NCI-H748 (cell line): ENCODE measurements around the gene DLGAP1.
"Not testable (repeated sequence)": the region's sequence is repeated elsewhere in the genome, so short reads cannot be mapped to it uniquely, and the experiment has no call there.

Experiments used
- DNase-seq: peaks from one replicate; lab custom pipeline; 2025; ENCODE audit not compliant: unreplicated experiment; lab: John Stamatoyannopoulos, UW

Gene DLGAP1

DNA sequence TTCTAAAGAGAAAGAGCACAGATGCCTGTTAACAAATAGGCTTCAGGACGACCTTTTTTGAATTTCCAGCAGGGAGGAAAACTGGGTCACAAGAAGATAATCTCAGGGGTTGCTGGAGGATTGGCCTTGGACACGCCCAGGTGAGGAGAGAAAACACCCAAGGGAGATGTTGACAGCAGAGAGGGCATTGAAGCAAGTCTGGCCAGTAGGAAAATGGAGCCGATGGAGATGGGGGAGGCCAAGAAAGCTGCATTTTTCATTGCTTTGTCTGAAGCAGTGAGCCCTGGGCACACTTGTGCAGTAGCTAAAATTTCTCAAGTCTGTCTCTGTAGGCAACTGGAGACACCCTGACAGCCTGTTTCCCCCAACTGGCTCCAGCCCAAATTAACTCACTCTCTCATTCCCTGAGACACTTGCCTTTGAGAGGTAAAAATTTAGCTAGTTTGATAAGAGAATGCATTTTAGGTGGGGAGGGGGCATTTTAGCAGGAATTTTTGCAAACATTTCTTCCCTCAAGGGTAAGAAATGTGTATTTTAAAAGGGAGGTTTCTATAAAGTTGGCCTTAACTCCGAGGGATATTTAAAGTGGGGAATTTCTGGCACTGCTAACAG lies 839.6 kb downstream of the DLGAP1 start:
- DNase-seq = no peak

GRCh38 chr18:3612315-3612714 lies 842.8 kb downstream of the DLGAP1 start:
- DNase-seq = peak; percentile 33

DNA sequence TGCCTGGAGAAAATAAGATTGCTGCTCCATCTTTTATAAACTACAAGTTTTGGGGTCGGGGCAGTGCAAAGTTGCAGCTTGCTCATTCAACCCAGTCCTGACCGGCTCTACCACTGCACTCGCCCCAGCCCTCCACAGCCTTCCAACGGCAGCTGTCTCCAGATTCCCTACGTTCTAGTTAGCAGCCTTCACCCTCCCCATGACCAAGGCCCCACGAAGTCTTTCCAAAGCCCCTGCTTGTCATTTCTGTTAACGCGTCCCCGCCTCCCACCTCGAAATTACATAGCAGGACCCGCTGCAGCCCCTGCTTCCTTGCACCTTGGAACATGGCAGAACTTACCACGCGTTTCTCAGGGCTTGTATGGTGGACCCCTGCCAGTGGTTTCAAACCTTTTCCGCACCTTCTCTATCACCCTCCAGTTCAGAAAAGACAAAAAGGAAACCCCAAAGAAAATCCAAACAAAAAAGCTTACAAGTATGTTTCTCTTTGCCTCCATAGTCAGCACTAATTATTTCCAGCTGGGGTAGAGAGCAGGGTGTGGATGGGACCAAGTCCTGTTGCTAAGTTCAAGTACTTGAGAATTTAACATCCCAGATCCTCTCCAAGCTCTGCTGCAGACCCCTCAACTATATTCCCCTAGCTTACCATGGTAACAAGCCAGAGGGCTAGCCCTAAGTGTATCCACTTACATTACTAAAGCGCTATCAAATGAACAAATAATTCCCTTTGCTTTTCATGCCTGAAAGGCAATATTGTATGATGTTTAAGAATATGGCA lies 843.6 kb downstream of the DLGAP1 start:
- DNase-seq = peak; percentile 26

DNA sequence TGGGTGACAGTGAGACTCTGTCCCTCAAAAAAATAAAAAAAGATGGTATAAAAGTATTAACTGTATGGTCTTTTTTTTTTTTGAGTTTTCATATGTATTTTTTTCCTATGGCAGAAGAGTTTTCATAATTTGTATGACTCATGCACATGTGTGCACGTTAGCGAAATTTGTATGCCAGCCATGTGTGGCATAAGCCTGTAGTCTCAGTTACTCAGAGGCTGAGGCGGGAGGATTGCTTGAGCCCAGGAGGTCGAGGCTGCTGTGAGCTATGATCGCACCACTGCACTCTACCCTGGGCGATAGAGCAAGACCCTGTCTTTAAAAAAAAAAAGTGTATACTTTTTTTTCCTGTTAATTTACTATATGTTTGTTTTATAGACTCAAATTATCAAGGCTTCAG lies 844.3 kb downstream of the DLGAP1 start:
- DNase-seq = no peak

DNA sequence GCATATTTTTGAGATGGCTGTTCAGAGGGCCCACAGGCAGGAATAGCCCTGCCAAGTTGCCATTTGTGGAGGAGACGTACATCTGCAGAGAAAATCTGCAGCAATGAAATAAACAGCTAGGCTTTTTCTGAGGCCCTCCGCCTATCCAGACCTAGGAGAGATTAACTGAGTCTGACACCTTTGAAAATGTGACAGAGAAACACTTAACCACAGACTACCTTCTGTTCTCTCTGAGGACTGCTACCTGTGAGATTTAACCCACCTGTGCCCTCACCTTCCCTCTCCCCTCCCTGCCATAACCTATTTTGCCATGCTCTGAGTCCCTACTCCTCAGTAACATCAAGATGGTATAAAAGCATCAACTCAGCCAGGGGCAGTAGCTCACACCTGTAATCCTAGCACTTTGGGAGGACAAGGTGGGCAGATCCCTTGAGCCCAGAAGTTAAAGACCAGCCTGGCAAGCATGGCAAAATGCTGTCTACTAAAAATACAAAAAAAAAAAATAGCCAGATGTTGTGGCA lies 844.9 kb downstream of the DLGAP1 start:
- DNase-seq = no peak

- no peak for DNase-seq
Measured at GRCh38 chr18:3608488-3608887, 846.6 kb downstream of the DLGAP1 start.

DNA sequence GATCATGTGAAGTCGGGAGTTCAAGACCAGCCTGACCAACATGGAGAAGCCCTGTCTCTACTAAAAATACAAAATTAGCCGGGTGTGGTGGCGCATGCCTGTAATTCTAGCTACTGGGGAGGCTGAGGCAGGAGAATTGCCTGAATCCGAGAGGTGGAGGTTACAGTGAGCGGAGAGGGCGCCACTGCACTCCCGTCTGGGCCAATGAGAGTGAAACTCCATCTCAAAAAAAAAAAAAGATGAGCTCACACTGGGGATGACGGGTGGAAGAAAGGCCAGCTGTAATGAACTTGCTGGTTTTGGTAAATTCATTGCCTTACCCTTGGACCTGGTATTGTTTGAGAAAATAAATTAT lies 847.0 kb downstream of the DLGAP1 start:
- DNase-seq = not testable (repeated sequence)

DNA sequence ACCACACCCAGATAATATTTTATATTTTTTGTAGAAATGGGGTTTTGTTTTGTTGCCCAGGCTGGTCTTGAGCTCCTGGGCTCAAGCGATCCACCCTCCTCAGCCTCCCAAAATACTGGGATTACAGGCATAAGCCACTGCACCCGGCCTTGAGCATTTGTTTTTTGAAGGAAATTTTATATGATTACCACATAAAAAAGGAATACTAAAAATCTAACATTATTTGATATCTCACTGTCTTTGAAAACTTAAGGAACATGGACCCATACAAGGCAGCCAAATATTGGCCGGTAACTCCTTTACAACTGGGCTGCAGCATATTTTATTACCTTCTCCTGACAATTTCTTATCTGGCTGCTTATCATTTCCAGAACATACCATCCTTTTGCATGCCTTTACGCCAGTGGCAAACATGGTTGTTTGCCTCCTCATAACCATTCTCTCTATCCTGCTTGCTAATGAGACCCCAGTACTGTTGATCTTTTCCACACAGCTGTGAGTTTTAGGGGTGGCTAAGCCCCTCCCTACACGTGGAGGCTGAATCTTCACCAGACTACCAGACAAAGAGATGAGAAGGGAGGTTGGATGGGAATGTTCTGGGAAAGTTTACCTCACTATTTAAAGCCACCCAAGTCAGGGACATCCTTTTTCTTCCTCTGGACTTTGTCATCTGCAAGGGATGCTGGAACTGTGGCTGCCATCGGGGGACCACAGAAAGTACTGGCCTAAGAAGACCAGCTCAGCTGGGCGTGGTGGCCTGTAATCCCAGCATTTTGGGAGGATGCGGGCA lies 847.6 kb downstream of the DLGAP1 start:
- no peak for DNase-seq

DNA sequence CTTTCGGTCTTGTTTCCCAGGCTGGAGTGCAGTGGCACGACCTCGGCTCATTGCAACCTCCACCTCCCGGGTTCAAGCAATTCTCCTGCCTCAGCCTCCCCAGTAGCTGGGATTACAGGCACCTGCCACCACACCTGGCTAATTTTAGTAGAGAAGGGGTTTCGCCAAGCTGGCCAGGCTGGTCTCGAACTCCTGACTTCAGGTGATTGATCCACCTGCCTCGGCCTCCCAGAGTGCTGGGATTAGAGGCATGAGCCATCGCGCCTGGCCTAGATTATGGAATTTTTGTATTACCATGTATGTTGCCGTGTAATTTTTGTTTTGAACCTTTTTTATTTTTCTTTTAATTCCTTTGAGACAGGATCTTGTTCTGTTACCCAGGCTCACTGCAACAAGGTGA lies 848.2 kb downstream of the DLGAP1 start:
- not testable (repeated sequence) for DNase-seq

DNA sequence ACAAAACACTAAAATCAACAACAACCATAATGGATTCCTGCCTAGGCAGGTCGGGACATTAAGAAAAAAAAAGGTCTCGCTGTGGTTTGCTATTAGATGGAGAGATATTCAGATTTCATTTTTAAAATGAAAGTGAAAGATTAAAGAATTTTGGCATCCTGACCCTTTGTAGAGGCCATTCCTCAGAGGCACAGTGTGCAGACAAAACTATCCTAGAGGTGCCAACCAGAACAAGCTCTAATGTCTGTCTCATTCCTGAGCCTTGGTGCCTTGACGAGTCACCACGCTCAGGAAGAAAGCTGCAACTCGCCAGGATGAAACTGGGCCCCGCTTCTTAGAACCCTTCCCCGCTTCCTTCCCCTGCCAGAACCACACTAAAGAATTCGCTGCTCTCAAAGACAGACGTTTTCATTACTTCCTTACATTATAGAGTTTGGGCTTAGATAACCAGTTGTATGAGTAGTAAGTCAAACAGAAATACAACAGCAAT lies 849.1 kb downstream of the DLGAP1 start:
- DNase-seq = no peak

DNA sequence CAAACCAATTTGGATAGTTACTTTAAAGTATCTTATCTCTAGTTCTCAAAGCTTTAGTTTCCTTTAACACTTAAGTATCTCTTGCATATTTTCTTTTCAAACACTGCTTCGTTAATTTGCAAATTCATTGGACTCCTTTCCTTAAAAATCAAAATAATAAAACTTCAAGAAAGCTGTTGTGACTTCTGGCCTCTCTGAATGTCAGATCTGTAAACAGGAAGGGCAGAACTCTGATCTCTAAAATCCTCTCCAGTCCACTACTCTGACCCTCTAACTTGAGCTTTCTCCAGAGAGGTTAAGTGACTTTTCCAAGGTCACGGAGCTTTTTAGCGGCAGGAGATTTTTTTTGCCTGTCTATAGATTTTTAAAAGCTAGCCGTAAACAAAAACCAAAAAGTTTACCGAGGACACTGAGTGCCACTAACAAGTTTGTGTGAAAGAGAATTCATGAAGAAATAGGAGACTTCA lies 849.6 kb downstream of the DLGAP1 start:
- DNase-seq = no peak

DNA sequence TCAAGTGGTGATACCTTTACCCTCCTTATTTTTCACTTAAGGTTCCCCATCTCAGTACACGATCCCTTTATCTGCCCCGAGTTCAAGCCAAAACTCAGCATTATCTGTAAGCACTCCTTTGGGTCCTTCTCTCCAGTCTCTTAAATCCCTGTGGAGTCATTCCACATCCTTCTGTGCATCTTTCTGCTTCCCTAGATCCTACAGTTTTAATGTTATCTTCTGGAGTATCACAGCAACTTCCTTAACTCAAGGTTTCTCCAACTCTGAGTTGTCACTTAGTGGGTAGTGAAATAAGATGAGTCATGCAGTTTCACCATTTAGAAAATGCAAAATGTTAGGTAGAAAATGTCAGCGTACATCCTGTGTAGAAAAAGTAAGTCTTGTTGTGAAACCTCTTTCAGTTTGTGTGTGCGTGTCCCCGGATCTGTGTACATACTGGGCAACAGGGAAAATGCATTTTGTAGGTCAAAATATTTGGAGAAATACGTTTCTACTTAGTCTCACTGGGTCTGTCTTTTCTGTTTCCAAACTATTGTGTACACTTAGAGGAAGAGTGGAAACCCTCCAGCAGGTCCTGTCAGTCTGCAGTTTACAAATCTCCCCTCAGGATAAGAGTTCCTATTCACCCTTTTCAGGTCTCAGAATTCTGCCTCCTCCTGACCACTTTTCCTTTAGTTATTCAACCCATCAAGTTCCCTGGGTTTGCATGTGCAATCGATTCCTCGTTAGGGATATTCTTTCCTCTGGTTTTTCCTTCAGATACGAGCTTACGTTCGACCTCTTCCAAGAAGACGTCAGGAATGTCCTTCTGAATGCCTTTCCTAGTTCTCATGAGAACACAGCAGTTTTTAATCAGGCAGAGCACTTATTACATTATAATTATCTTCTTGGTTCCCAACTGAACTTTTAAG lies 850.4 kb downstream of the DLGAP1 start:
- no peak for DNase-seq

DNA sequence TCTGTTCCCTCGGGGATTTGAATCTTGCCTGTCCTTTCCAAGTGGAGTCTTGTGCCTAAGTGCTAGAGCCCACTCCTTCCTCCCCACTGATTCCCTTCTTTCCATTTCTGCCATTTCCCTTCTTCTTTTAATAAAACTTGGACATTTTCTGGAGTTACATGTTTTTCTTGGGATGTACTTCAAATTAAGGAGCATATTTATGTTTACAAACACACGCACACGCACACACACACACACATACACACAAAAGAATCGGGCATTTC lies 850.9 kb downstream of the DLGAP1 start:
- no peak for DNase-seq

DNA sequence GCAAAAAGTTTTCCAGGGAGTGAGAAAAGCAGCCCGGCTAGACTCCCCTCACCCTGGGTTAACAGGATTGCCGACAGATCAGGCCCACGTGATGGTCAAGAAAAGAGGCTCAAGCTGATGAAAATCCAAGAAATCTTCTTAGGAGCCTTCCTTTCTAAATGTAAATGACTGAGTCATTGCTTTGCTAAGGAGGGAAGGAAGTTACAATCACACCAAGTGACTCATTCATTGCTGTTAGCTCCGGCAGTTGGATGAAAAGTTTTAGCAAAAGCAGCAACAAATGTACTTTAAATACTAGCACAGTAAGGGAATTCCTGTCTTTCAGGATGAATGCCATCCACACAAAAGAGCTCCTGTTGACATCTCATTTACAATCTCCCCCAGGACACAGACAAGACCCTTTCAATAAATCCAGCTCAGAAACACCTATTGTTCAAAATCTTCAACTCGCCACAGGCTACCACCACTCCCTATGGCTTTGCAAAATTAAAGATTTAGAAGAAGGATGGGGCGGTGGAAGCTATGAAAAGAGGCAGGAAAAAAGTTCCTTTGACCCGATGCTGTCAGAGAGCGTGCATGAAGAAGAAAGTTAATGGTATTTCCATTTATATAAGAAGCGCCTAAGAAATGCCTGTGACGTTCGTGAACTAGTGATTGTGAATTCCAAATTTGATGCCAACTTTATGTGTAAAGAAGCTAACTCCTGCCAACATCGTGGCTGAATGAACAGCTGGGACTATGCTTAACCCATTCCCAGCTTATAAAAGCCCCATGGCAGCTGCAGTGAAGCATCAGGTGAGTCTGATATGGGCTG lies 851.5 kb downstream of the DLGAP1 start:
- no peak for DNase-seq

- not testable (repeated sequence) for DNase-seq
Measured at GRCh38 chr18:3601106-3601755, 853.9 kb downstream of the DLGAP1 start.

DNA sequence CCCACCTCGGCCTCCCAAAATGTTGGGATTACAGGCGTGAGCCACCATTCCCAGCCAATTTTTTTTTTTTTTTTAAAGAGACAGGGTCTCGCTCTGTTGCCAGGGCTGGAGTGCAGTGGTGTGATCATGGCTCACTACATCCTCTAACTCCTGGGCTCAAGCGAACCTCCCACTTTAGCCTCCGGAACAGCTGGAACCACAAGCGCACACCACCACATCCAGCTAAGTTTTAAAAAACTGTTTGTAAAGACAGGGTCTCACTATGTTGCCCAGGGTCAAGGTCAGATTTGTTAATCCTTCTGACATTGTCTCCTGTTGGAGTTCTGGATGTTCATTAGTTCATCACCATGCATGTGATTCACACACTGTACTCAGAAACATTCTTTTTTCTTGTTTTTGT lies 855.2 kb downstream of the DLGAP1 start:
- no peak for DNase-seq

- DNase-seq = no peak
Measured at GRCh38 chr18:3599195-3599594, 855.9 kb downstream of the DLGAP1 start.

GRCh38 chr18:3598581-3598980 lies 856.5 kb downstream of the DLGAP1 start:
- DNase-seq = no peak
